ENCODE results near the gene GPR156.

DNA sequence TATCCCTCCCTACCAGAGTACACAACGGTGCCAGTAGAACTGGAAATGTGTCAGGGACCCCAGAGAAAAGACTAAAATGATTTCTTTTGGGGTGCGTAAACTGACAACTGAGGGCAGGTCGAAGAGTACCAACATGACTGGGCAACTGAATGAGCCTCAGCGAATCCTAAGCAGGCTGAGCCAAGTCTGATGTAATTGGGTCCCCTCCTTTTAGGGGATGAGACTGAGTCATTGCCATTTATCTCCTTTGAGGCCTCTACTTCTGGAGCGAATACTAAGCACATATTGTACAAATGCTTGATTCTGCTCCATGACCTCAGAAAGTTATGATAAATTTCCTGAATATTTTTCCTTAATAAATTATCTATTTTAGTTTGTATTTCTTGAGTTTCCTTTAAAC is 17.3 kb upstream of the GPR156 start:
- TF ChIP-seq, protein P1, sequence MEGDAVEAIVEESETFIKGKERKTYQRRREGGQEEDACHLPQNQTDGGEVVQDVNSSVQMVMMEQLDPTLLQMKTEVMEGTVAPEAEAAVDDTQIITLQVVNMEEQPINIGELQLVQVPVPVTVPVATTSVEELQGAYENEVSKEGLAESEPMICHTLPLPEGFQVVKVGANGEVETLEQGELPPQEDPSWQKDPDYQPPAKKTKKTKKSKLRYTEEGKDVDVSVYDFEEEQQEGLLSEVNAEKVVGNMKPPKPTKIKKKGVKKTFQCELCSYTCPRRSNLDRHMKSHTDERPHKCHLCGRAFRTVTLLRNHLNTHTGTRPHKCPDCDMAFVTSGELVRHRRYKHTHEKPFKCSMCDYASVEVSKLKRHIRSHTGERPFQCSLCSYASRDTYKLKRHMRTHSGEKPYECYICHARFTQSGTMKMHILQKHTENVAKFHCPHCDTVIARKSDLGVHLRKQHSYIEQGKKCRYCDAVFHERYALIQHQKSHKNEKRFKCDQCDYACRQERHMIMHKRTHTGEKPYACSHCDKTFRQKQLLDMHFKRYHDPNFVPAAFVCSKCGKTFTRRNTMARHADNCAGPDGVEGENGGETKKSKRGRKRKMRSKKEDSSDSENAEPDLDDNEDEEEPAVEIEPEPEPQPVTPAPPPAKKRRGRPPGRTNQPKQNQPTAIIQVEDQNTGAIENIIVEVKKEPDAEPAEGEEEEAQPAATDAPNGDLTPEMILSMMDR (IDR thresholded peaks at IDR 0.05), result no peak
- no peak for TF ChIP-seq POLR2AphosphoS5 (IDR thresholded peaks at IDR 0.05)
- TF ChIP-seq EP300 (IDR thresholded peaks at IDR 0.05), result no peak
- no peak for TF ChIP-seq POLR2A (IDR thresholded peaks at IDR 0.05)
